ENCODE results near the gene ATP6V1F.

The ATP6V1F gene

DNA sequence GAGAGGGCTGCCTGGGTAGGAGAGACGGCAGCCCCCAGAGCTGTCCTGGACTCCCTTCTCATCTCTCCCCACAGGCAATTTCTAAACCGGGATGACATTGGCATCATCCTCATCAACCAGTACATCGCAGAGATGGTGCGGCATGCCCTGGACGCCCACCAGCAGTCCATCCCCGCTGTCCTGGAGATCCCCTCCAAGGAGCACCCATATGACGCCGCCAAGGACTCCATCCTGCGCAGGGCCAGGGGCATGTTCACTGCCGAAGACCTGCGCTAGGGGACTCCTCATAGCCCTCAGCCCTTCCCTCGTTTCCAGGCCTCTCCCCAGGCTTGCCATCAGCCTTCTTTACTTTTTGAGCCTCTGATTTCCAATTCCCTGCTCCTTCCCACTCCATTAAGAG, 2.6 kb downstream of the ATP6V1F start:
- no peak overlapping the region for H3K27ac Mint-ChIP-seq
- peaks cover 18% of the 10 kb centered on the region for H3K36me3 Mint-ChIP-seq (ENCODE audit: low read depth)
- H3K9me3 Mint-ChIP-seq: no peaks in the 10 kb centered on the region
- DNase-seq (ENCODE audit: low spot score): no peak
- H3K4me1 Mint-ChIP-seq (ENCODE audit: low read depth): peaks cover 11% of the 10 kb centered on the region
- H3K27me3 Mint-ChIP-seq (ENCODE audit: low read depth): peaks cover 4% of the 10 kb centered on the region
- H3K4me3 Mint-ChIP-seq: no peak overlapping the region

DNA sequence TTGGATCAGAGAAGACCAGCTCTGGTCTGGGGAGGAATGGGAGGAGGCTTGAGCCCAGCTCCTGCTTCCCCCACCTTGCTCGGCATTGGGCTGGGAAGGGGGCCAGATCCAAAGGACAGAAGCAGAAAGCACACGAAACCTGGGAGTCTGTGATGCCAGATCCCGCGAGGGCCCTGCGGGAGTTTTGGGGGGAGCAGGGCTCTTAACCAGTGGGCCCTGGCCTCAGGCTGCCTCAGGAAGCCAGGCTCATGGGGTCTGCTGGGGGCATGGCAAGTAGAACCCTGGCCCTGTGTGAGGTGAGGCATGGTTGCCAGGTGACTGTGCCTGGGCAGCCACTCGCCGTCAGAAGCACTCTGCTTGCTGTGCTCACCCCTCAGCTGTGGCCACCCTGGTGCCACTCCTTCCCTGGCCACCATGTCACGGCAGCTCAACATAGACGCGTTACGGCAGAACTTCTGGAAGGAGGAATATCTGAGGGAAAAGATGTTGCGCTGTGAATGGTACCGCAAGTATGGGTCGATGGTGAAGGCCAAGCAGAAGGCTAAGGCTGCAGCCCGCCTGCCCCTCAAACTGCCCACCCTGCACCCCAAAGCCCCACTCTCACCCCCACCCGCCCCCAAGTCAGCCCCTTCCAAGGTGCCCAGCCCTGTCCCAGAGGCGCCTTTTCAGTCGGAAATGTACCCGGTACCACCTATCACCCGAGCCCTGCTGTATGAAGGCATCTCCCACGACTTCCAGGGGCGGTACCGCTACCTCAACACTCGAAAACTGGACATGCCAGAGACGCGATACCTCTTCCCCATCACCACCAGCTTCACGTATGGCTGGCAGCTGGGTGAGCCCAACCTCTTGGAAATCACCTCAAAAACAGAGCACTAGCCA, 3.6 kb downstream of the ATP6V1F start:
- DNase-seq (ENCODE audit: low spot score): no peak
- Mint-ChIP-seq H3K27ac (no peak overlapping the region), H3K27me3 (ENCODE audit: low read depth) (peaks cover 13% of the 10 kb centered on the region), H3K9me3 (no peaks in the 10 kb centered on the region), H3K4me3 (no peak overlapping the region), H3K36me3 (ENCODE audit: low read depth) (peaks cover 18% of the 10 kb centered on the region), H3K4me1 (ENCODE audit: low read depth) (peaks cover 11% of the 10 kb centered on the region)

DNA sequence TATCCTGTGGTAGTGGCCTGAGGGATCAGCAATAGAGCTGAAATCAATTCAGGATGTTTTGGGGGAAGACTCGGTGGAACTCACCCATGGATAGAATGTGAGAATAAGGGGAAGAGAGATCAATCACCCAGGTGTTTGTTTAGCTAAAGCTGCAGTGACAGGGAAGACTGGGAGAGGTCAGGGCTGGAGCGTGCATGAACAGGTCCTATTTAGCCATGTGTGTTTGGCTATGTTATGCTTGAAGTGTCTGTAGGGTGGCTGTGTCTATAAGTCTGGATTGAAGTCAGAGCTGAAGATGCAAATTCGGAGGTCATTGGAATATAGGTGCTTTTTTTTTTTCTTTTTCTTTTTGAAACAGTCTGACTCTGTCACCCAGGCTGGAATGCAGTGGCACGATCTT, 4.6 kb downstream of the ATP6V1F start:
- Mint-ChIP-seq H3K27me3 (ENCODE audit: low read depth) (peaks cover 21% of the 10 kb centered on the region), H3K36me3 (ENCODE audit: low read depth) (peaks cover 18% of the 10 kb centered on the region), H3K4me1 (ENCODE audit: low read depth) (peaks cover 9% of the 10 kb centered on the region), H3K9me3 (no peaks in the 10 kb centered on the region), H3K27ac (no peak overlapping the region), H3K4me3 (no peak overlapping the region)
- DNase-seq (ENCODE audit: low spot score): no peak

DNA sequence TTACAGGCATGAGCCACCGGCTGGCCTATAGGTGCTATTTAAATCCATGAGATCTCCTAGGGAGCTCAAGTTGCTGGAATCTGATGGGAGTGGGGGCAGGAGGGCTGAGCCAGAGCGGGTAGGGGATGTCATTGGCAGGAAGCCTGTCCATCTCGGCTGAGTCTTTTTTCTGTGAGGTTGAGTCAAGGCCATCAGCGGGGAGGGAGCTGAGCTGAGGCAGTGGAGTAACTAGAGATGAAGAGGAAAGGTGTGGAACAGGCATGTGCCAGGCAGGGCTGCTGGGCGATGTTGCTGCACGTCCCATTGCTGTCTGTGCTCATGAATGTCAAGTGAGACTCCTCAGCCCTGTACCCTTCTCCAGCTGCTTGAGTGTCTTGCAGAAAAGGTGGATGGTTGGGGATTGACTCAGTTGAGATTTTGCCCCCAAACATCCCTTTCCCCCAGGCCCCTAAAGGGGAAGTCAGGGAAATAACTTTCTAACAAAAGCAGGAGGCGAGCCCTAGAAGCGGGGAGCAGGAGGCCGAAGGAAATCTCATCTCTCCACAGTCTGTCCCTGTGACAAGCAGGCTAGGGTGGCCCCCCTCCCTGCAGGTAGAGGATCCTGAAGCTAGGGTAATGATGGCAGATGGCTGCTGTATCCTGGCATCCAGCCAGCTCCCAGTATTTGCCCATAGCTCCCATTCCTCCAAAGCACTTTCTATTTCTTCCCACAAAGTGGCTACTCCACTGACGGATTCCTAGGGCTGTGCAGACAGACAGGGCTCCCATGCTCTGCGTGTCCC, 5.4 kb downstream of the ATP6V1F start:
- Mint-ChIP-seq H3K4me3 (peak overlapping the region; percentile 9), H3K4me1 (ENCODE audit: low read depth) (peaks cover 5% of the 10 kb centered on the region), H3K27me3 (ENCODE audit: low read depth) (peaks cover 21% of the 10 kb centered on the region), H3K9me3 (no peaks in the 10 kb centered on the region), H3K36me3 (ENCODE audit: low read depth) (peaks cover 18% of the 10 kb centered on the region), H3K27ac (no peak overlapping the region)
- DNase-seq (ENCODE audit: low spot score): no peak

DNA sequence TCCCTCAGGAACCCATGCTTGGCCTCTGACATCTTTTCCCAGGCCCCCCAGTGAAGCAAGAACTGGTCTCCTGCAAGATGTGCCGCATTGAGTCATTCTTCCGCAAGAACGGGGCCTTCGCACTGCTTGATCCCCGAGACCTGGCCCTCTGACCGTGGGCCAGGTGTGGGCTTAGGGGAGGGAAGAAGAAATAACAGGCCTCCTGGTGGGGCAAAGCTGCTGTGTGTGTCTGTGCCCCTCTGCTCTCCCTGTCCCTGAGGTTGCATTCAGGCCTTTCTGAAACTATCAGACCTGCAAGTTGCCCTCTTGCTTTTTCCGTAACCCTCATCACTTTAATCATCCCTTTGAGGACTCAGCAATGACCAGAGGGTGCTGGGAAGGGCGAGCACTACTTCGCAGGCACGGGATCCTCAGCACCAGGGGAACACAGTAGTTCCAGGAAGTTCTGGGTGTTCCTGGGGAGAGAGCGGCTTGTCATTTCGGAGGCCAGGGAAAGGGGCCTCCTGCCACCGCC, 6.0 kb downstream of the ATP6V1F start:
- H3K27ac Mint-ChIP-seq: no peak overlapping the region
- no peaks in the 10 kb centered on the region for H3K9me3 Mint-ChIP-seq
- peaks cover 21% of the 10 kb centered on the region for H3K27me3 Mint-ChIP-seq (ENCODE audit: low read depth)
- H3K36me3 Mint-ChIP-seq (ENCODE audit: low read depth): peaks cover 18% of the 10 kb centered on the region
- H3K4me3 Mint-ChIP-seq: peak overlapping the region; percentile 54
- no peak for DNase-seq (ENCODE audit: low spot score)
- peaks cover 3% of the 10 kb centered on the region for H3K4me1 Mint-ChIP-seq (ENCODE audit: low read depth)

DNA sequence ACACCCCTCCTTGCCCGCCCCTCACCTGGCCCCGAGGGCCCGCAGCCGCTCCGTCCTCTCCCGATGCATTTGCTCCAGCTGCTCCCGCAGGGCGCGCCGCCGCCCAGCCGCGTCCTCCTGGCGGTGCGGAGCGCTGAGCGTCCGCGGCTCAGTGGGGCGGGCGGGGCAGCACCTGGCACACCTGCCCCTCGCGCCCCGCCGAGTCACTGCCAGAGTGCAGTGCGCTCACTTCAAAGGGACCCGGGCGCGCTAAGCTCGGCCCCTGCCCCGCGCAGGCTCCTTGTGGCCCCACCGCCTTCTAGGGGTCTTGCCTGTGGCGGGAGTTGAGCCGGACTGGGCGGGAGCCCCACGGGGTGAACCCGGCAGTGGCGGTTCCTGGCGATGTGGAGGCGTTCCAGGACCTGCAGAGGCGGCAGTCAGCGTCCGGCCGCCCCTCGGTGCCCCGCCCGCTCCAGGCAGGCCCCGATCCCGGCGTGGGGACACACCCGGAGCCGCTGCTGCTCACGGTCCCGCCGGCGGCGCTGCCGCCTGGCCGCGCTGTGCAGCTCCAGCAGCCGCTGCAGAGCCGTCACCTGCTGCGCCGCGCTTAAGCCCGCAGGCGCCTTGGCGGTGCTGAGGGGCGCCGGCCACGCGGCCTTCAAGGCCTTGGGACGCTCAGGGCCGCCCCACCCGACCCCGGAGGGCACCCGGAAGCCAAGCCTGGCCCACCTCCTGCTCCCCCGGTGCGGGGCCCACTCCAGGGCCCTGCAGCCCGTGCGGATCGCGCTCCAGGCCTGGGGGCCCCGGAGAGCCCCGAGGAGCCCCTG, 6.7 kb downstream of the ATP6V1F start:
- Mint-ChIP-seq H3K36me3 (ENCODE audit: low read depth) (peaks cover 18% of the 10 kb centered on the region), H3K27ac (no peak overlapping the region), H3K4me3 (peak overlapping the region; percentile 54), H3K4me1 (ENCODE audit: low read depth) (peaks cover 2% of the 10 kb centered on the region), H3K9me3 (no peaks in the 10 kb centered on the region), H3K27me3 (ENCODE audit: low read depth) (peaks cover 21% of the 10 kb centered on the region)
- peak; percentile 42 for DNase-seq (ENCODE audit: low spot score)

DNA sequence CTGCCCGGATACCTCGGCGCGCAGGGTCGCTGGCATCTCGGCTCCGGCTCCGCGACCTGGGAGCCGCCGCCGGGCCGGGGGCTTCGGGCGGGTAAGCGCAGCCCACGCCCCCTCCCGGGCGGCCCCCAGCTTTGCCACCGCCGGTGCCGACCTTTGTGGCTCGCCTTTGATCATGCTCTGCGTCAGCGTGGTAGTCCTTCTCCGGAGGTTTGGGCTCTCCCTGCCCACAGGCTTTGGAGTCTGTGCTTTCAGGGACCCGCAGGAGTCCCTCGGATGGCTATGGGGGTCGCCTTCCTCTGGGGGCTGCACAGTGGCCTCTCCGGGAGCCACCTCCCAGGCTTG, 7.3 kb downstream of the ATP6V1F start:
- H3K4me1 Mint-ChIP-seq (ENCODE audit: low read depth): peaks cover 2% of the 10 kb centered on the region
- H3K27me3 Mint-ChIP-seq (ENCODE audit: low read depth): peaks cover 21% of the 10 kb centered on the region
- peaks cover 18% of the 10 kb centered on the region for H3K36me3 Mint-ChIP-seq (ENCODE audit: low read depth)
- H3K27ac Mint-ChIP-seq: no peak overlapping the region
- DNase-seq (ENCODE audit: low spot score): no peak
- H3K4me3 Mint-ChIP-seq: peak overlapping the region; percentile 75
- H3K9me3 Mint-ChIP-seq: no peaks in the 10 kb centered on the region

DNA sequence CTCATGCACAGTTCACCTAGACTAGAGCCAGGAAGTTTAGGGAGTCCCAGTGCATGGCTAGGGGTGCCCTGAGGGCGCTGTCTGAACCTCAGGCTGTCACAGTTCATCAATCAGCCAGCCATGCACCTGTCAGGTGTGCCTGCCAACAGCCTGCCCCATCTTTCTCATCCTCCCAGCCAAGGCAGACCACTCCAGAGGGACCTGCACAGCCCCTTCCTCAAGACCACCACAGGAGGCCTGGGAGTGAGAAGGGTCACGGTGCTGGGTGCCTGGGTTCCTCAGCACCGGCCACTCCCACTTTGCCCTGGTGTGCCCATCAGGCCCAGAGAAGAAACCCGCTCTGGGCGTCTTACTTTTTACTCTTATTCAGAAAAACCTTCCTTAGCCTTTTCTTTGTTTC, 8.4 kb downstream of the ATP6V1F start:
- peaks cover 2% of the 10 kb centered on the region for H3K4me1 Mint-ChIP-seq (ENCODE audit: low read depth)
- no peaks in the 10 kb centered on the region for H3K9me3 Mint-ChIP-seq
- H3K4me3 Mint-ChIP-seq: peak overlapping the region; percentile 75
- H3K27ac Mint-ChIP-seq: no peak overlapping the region
- DNase-seq (ENCODE audit: low spot score): no peak
- H3K27me3 Mint-ChIP-seq (ENCODE audit: low read depth): peaks cover 21% of the 10 kb centered on the region
- peaks cover 12% of the 10 kb centered on the region for H3K36me3 Mint-ChIP-seq (ENCODE audit: low read depth)

DNA sequence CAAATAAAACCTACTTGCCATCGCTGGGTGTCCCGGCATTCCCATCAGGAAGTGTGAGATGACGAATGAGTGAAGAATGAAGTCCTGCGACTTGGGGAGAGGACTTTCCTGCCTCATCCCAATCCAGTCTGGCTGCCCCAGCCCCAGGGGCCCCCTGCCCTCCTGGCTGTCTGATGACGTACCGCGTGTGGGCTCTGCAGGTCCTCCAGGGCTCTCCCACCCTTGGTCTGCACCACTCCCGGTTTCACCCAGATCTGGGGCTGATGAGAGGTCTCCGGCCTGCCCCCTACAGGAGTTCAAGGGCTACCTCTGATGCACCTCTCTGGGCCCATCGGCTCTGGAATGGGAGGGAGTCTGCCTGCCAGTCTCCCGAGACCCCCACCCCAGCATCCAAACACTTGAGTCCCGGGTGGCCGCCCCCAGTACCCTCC, 9.8 kb downstream of the ATP6V1F start:
- no peak overlapping the region for H3K4me3 Mint-ChIP-seq
- peaks cover 2% of the 10 kb centered on the region for H3K36me3 Mint-ChIP-seq (ENCODE audit: low read depth)
- H3K27ac Mint-ChIP-seq: no peak overlapping the region
- H3K9me3 Mint-ChIP-seq: no peaks in the 10 kb centered on the region
- DNase-seq (ENCODE audit: low spot score): no peak
- H3K27me3 Mint-ChIP-seq (ENCODE audit: low read depth): peaks cover 21% of the 10 kb centered on the region
- peaks cover 2% of the 10 kb centered on the region for H3K4me1 Mint-ChIP-seq (ENCODE audit: low read depth)

DNA sequence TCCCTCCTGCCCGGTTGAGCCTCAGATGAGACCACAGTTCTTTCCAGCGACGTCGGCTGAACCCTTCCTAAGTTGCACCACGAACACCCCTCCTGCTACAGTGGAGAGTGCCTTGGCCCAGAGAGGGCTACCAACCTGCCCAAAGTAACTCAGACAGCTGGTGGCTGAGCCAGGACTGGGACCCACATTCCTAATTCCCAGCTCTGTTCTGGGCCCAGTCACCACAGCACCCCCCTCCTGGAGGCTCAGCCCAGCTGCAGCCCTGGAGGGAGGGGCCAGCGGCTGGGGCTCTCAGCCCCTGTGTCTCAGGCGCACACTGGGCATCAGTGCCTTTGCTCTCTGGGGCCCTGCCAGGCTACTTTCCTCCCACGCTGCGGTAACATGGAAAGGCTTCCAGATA, 10.6 kb downstream of the ATP6V1F start:
- Mint-ChIP-seq H3K27me3 (ENCODE audit: low read depth) (peaks cover 21% of the 10 kb centered on the region), H3K4me3 (no peak overlapping the region), H3K9me3 (no peaks in the 10 kb centered on the region), H3K36me3 (ENCODE audit: low read depth) (no peaks in the 10 kb centered on the region), H3K4me1 (ENCODE audit: low read depth) (peaks cover 2% of the 10 kb centered on the region), H3K27ac (no peak overlapping the region)
- DNase-seq (ENCODE audit: low spot score): no peak

DNA sequence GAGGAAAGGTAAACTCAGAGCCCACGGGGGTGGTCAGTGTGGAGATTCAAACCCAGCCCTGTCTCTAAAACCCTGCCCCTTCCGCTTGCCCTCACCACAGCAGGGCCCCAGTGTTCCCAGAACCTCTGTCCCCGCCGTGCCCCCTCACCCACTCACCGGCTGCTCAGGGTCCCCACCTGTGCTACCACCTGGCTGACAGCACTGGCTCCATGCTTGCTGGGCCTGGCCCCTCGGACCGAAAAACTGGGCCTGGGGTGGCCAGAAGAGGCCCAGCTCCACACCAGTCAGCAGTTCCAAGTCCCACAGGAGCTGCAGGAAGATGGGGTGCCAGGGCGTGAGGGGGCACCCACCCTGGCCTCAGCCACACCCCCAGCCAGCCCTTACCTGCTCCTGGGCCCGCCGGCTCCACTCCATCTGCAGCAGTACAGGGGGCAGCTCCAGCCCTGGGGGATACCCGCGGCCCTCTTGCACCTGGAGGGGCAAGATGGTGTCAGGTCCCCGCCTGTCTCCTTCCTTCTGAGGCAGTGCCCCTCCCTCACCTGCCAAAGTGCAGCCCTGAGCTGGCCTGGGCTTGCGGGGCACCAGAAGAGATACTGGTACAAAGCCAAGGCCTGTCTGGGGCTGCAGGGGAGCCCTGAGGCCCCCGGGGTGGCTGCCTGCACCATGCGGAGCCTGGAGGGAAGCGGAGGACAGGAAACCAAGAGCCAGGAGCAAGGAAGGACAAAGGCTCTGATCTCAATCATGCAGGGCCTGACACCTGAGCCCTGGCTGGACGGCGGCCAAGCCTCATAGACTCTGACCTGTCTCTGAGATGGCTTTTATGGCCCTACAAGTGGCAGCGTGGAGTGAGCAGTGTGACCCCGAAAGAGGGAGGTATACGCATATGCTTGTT, 11.7 kb downstream of the ATP6V1F start:
- H3K27ac Mint-ChIP-seq: no peak overlapping the region
- DNase-seq (ENCODE audit: low spot score): no peak
- H3K9me3 Mint-ChIP-seq: no peaks in the 10 kb centered on the region
- peaks cover 21% of the 10 kb centered on the region for H3K27me3 Mint-ChIP-seq (ENCODE audit: low read depth)
- no peaks in the 10 kb centered on the region for H3K36me3 Mint-ChIP-seq (ENCODE audit: low read depth)
- H3K4me1 Mint-ChIP-seq (ENCODE audit: low read depth): peaks cover 4% of the 10 kb centered on the region
- no peak overlapping the region for H3K4me3 Mint-ChIP-seq

DNA sequence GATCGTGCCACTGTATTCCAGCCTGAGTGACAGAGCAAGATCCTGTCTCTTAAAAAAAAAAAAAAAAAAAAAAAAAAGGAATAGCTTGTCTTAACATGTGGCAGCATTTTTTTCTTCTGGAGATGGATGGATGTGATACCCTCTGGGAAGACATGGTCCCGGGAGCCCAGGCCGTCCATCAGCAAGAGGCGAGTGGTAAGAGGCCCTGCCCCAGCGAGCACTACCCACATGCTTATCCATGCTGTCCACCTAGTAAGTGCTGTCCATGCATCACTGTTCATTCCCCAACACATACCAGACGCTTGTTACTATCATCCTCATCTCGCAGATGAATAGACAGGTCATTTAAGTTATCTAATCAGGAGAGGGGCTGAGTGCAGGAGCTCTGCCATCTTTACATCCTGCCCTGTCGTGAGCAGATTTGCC, 12.9 kb downstream of the ATP6V1F start:
- Mint-ChIP-seq H3K4me3 (no peak overlapping the region), H3K27me3 (ENCODE audit: low read depth) (peaks cover 15% of the 10 kb centered on the region), H3K9me3 (no peaks in the 10 kb centered on the region), H3K4me1 (ENCODE audit: low read depth) (peaks cover 2% of the 10 kb centered on the region), H3K36me3 (ENCODE audit: low read depth) (no peaks in the 10 kb centered on the region), H3K27ac (no peak overlapping the region)
- no peak for DNase-seq (ENCODE audit: low spot score)

DNA sequence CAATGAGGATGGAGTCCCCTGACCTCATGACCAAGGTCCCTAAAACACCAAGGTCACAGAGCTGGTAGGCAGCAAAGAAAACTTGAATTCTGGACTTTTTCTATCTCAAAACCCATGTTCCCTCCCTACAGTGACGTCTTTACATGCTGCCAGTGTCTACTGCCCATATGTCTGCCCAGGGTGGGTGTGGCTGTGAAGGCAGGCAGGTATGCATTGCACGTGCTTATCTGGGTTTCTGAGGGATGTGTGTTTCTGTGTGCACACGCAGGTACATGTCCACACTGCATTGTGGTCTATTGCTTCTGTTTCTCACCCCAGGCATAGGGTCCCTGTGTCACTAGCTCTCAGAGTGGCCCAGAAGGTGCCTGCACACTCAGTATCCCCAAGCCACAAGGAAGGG, 13.5 kb downstream of the ATP6V1F start:
- no peak overlapping the region for H3K27ac Mint-ChIP-seq
- DNase-seq (ENCODE audit: low spot score): no peak
- no peaks in the 10 kb centered on the region for H3K9me3 Mint-ChIP-seq
- H3K27me3 Mint-ChIP-seq (ENCODE audit: low read depth): peaks cover 9% of the 10 kb centered on the region
- peaks cover 2% of the 10 kb centered on the region for H3K4me1 Mint-ChIP-seq (ENCODE audit: low read depth)
- H3K36me3 Mint-ChIP-seq (ENCODE audit: low read depth): no peaks in the 10 kb centered on the region
- H3K4me3 Mint-ChIP-seq: no peak overlapping the region
